HEK293T (cell line): ENCODE results near the gene SPTLC2.

Experiments
- CTCF ChIA-PET: fragments of 350-600 bp; formaldehyde crosslinking; extraction: SDS; loops from one replicate; lab custom pipeline; 2021; ENCODE audit warnings: antibody characterized with exemption, inconsistent platforms; lab: Yijun Ruan, JAX
- POLR2A ChIA-PET: fragments of 350-600 bp; formaldehyde crosslinking; extraction: SDS; loops from one replicate; lab custom pipeline; 2020; ENCODE audit warnings: antibody characterized with exemption, inconsistent platforms; lab: Yijun Ruan, JAX
- DNase-seq: peaks from one replicate; pipeline ENCODE4 v3.0.0; 2012; ENCODE audit warnings: mixed read lengths; ENCODE audit errors: extremely low spot score
- ARNT ChIP-seq: fragments of 450-650 bp; IDR thresholded peaks from 2 replicates; pipeline ENCODE4 v1.6.1; 2017; ENCODE audit warnings: mild to moderate bottlenecking
- BHLHE40 ChIP-seq: fragments of 450-650 bp; IDR thresholded peaks from 2 replicates; pipeline ENCODE4 v1.6.1; 2016; ENCODE audit warnings: mild to moderate bottlenecking, moderate library complexity, borderline replicate concordance
- CTBP1 ChIP-seq: fragments of 450-650 bp; IDR thresholded peaks from 2 replicates; pipeline ENCODE4 v1.6.1; 2016; ENCODE audit warnings: borderline replicate concordance
- ELF4 ChIP-seq: fragments of 450-650 bp; IDR thresholded peaks from 2 replicates; pipeline ENCODE4 v1.6.1; 2017; ENCODE audit warnings: antibody characterized with exemption
- FOXA1 ChIP-seq: fragments of 450-650 bp; IDR thresholded peaks from 2 replicates; pipeline ENCODE4 v1.6.1; 2016; ENCODE audit warnings: mild to moderate bottlenecking
- FOXK2 ChIP-seq: fragments of 450-650 bp; IDR thresholded peaks from 2 replicates; pipeline ENCODE4 v1.6.1; 2016; ENCODE audit warnings: mild to moderate bottlenecking
- FOXM1 ChIP-seq: fragments of 450-650 bp; IDR thresholded peaks from 2 replicates; pipeline ENCODE4 v1.6.1; 2017; ENCODE audit warnings: mild to moderate bottlenecking, borderline replicate concordance
- HDGF ChIP-seq: fragments of 450-650 bp; IDR thresholded peaks from 2 replicates; pipeline ENCODE4 v1.6.1; 2017; ENCODE audit warnings: antibody characterized with exemption, borderline replicate concordance
- L3MBTL2 ChIP-seq: fragments of 450-650 bp; conservative IDR thresholded peaks from 2 replicates; pipeline ENCODE4 v1.6.1; 2016; ENCODE audit warnings: mild to moderate bottlenecking
- LEF1 ChIP-seq: fragments of 450-650 bp; IDR thresholded peaks from 2 replicates; pipeline ENCODE4 v1.6.1; 2017; ENCODE audit warnings: mild to moderate bottlenecking, borderline replicate concordance
- NFRKB ChIP-seq: fragments of 450-650 bp; IDR thresholded peaks from 2 replicates; pipeline ENCODE4 v1.6.1; 2016; ENCODE audit warnings: mild to moderate bottlenecking, moderate library complexity
- PKNOX1 ChIP-seq: fragments of 450-650 bp; IDR thresholded peaks from 2 replicates; pipeline ENCODE4 v1.6.1; 2016
- SP1 ChIP-seq: fragments of 450-650 bp; IDR thresholded peaks from 2 replicates; pipeline ENCODE4 v1.6.1; 2017
- SUZ12 ChIP-seq: fragments of 450-650 bp; IDR thresholded peaks from 2 replicates; pipeline ENCODE4 v1.6.1; 2016; ENCODE audit warnings: mild to moderate bottlenecking
- TARDBP ChIP-seq: fragments of 450-650 bp; IDR thresholded peaks from 2 replicates; pipeline ENCODE4 v1.6.1; 2016
- ZNF384 ChIP-seq: fragments of 450-650 bp; IDR thresholded peaks from 2 replicates; pipeline ENCODE4 v1.6.1; 2016

Gene SPTLC2

GRCh38 chr14:77585385-77585784 lies 31.1 kb downstream of the SPTLC2 start:
- ChIA-PET CTCF (no interaction called here), POLR2A (no interaction called here)
- no peak for DNase-seq
- TF ChIP-seq TARDBP (no peak), L3MBTL2 (no peak), BHLHE40 (no peak), LEF1 (no peak), SP1 (no peak), FOXK2 (no peak), ELF4 (no peak), PKNOX1 (no peak), FOXM1 (no peak), SUZ12 (no peak), CTBP1 (no peak), HDGF (no peak), ZNF384 (no peak), ARNT (no peak), NFRKB (no peak), FOXA1 (no peak)

GRCh38 chr14:77584809-77585208 lies 31.6 kb downstream of the SPTLC2 start:
- TF ChIP-seq ZNF384: no peak
- TF ChIP-seq SP1: no peak
- no peak for TF ChIP-seq BHLHE40
- no peak for TF ChIP-seq L3MBTL2
- no peak for TF ChIP-seq SUZ12
- no peak for TF ChIP-seq TARDBP
- TF ChIP-seq NFRKB: no peak
- no peak for TF ChIP-seq FOXA1
- no peak for TF ChIP-seq FOXM1
- TF ChIP-seq HDGF: no peak
- no peak for TF ChIP-seq ELF4
- TF ChIP-seq LEF1: no peak
- TF ChIP-seq PKNOX1: no peak
- TF ChIP-seq CTBP1: no peak
- no peak for TF ChIP-seq FOXK2
- ChIA-PET POLR2A (no interaction called here), CTCF (no interaction called here)
- no peak for DNase-seq

- ChIA-PET POLR2A (no interaction called here), CTCF (no interaction called here)
- DNase-seq: no peak
- TF ChIP-seq FOXM1 (no peak), SUZ12 (no peak), L3MBTL2 (no peak), NFRKB (no peak), ELF4 (no peak), FOXA1 (no peak), ARNT (no peak), HDGF (no peak), CTBP1 (no peak), BHLHE40 (no peak), FOXK2 (no peak), TARDBP (no peak), PKNOX1 (no peak), LEF1 (no peak), ZNF384 (no peak), SP1 (no peak)
These were observed 32.8 kb downstream of the SPTLC2 start for GRCh38 chr14:77583657-77584056.

- TF ChIP-seq ZNF384: no peak
- POLR2A ChIA-PET: no interaction called here
- CTCF ChIA-PET: interaction anchor here (0.6 kb wide), 1 partner anchor 924 kb away, joined by 3 read pairs; no protein-coding TSS in a partner anchor
- DNase-seq: no peak
These were observed 33.9 kb downstream of the SPTLC2 start for GRCh38 chr14:77582511-77582910.

GRCh38 chr14:77580964-77581505 lies 35.4 kb downstream of the SPTLC2 start:
- peak; percentile 37 for DNase-seq
- CTCF ChIA-PET: interaction anchor here (0.7 to 1.1 kb wide), 3 partner anchors 10 to 29 kb away, joined by 3 to 4 read pairs (median 3); no protein-coding TSS in a partner anchor
- POLR2A ChIA-PET: no interaction called here
- no peak for TF ChIP-seq TARDBP
- no peak for TF ChIP-seq SUZ12
- no peak for TF ChIP-seq FOXK2
- TF ChIP-seq ZNF384: peak; percentile 94
- no peak for TF ChIP-seq ELF4
- peak; percentile 63 for TF ChIP-seq PKNOX1

- no peak for DNase-seq
- CTCF ChIA-PET: interaction anchor here (0.7 to 1.1 kb wide), 3 partner anchors 10 to 28 kb away, joined by 3 to 4 read pairs (median 3); no protein-coding TSS in a partner anchor
- no peak for TF ChIP-seq ARNT
- TF ChIP-seq NFRKB: no peak
- TF ChIP-seq HDGF: no peak
- no peak for TF ChIP-seq PKNOX1
- TF ChIP-seq FOXK2: no peak
- no peak for TF ChIP-seq ZNF384
- POLR2A ChIA-PET: no interaction called here
These were observed 36.0 kb downstream of the SPTLC2 start for GRCh38 chr14:77580477-77580876.
